ENCODE results near the gene THBS1.

GRCh38 chr15:39613861-39614260 is 33.0 kb downstream of the THBS1 start:
- TF ChIP-seq CTCF (IDR thresholded peaks at IDR 0.05; ENCODE audit: insufficient read depth, low read length, poor library complexity, severe bottlenecking) (no peak), EZH2phosphoT487 (conservative IDR thresholded peaks at IDR 0.05; ENCODE audit: low read length) (no peak)

All from SU-DHL-6 (cell line).